Measurements from ENCODE around the gene DNAJC10.

DNAJC10 gene

GRCh38 chr2:182754231-182754630 lies 38.2 kb downstream of the DNAJC10 start:
- Histone ChIP-seq H3K4me3 (ENCODE audit: low read length) (no peak overlapping the region), H3K4me2 (ENCODE audit: low read depth, low read length) (no peak overlapping the region), H3K27me3 (replicated peaks; ENCODE audit: insufficient read depth, low read length) (no peaks in the 10 kb centered on the region), H3K9me3 (replicated peaks; ENCODE audit: insufficient read depth, low read length) (no peaks in the 10 kb centered on the region), H3K9me2 (replicated peaks; ENCODE audit: insufficient read depth, low read length) (no peaks in the 10 kb centered on the region), H3F3A (ENCODE audit: insufficient read depth, low read length) (peaks cover 5% of the 10 kb centered on the region; the same call in 1 of the 2 replicates), H3K4me1 (ENCODE audit: low read length) (no peaks in the 10 kb centered on the region), H3K9ac (ENCODE audit: low read length) (no peak overlapping the region), H2AFZ (ENCODE audit: low read length) (no peak overlapping the region), H3K79me2 (ENCODE audit: low read length) (no peaks in the 10 kb centered on the region), H3K36me3 (replicated peaks; ENCODE audit: insufficient read depth, low read length) (peaks cover 19% of the 10 kb centered on the region; the same call in 1 of the 2 replicates), H4K20me1 (ENCODE audit: insufficient read depth, low read length) (no peaks in the 10 kb centered on the region), H3K27ac (ENCODE audit: low read length) (no peak overlapping the region)
- no peak for TF ChIP-seq EZH2 (optimal IDR thresholded peaks at IDR 0.05; ENCODE audit: low read depth, low read length)
- no peak for TF ChIP-seq EZH2phosphoT487 (IDR thresholded peaks at IDR 0.05; ENCODE audit: low read length)
- no peak for TF ChIP-seq CTCF (IDR thresholded peaks at IDR 0.05; ENCODE audit: low read length)
- DNase-seq: no peak

GRCh38 chr2:182758379-182758778 lies 42.3 kb downstream of the DNAJC10 start:
- Histone ChIP-seq H3K9me2 (replicated peaks; ENCODE audit: insufficient read depth, low read length) (no peaks in the 10 kb centered on the region), H3K9ac (ENCODE audit: low read length) (no peak overlapping the region), H3K27me3 (replicated peaks; ENCODE audit: insufficient read depth, low read length) (no peaks in the 10 kb centered on the region), H3K4me2 (ENCODE audit: low read depth, low read length) (no peak overlapping the region), H3K9me3 (replicated peaks; ENCODE audit: insufficient read depth, low read length) (no peaks in the 10 kb centered on the region), H3K27ac (ENCODE audit: low read length) (no peak overlapping the region), H3F3A (ENCODE audit: insufficient read depth, low read length) (peaks cover 5% of the 10 kb centered on the region; the same call in 1 of the 2 replicates), H3K4me3 (ENCODE audit: low read length) (no peak overlapping the region), H3K79me2 (ENCODE audit: low read length) (no peaks in the 10 kb centered on the region), H2AFZ (ENCODE audit: low read length) (no peak overlapping the region), H3K36me3 (replicated peaks; ENCODE audit: insufficient read depth, low read length) (peaks cover 31% of the 10 kb centered on the region), H3K4me1 (ENCODE audit: low read length) (no peaks in the 10 kb centered on the region), H4K20me1 (ENCODE audit: insufficient read depth, low read length) (no peaks in the 10 kb centered on the region)
- TF ChIP-seq EZH2 (optimal IDR thresholded peaks at IDR 0.05; ENCODE audit: low read depth, low read length) (no peak), CTCF (IDR thresholded peaks at IDR 0.05; ENCODE audit: low read length) (no peak), EZH2phosphoT487 (IDR thresholded peaks at IDR 0.05; ENCODE audit: low read length) (no peak)
- no peak for DNase-seq

- Histone ChIP-seq H3K4me1 (ENCODE audit: low read length) (no peaks in the 10 kb centered on the region), H3K79me2 (ENCODE audit: low read length) (no peaks in the 10 kb centered on the region), H3K4me2 (ENCODE audit: low read depth, low read length) (no peak overlapping the region), H3K9me2 (replicated peaks; ENCODE audit: insufficient read depth, low read length) (no peaks in the 10 kb centered on the region), H3K36me3 (replicated peaks; ENCODE audit: insufficient read depth, low read length) (peaks cover 35% of the 10 kb centered on the region), H3K27ac (ENCODE audit: low read length) (no peak overlapping the region), H2AFZ (ENCODE audit: low read length) (no peak overlapping the region), H4K20me1 (ENCODE audit: insufficient read depth, low read length) (no peaks in the 10 kb centered on the region; the same call in 1 of the 2 replicates), H3K9me3 (replicated peaks; ENCODE audit: insufficient read depth, low read length) (no peaks in the 10 kb centered on the region), H3K4me3 (ENCODE audit: low read length) (no peak overlapping the region), H3K9ac (ENCODE audit: low read length) (no peak overlapping the region), H3F3A (ENCODE audit: insufficient read depth, low read length) (peaks cover 5% of the 10 kb centered on the region; the same call in 1 of the 2 replicates), H3K27me3 (replicated peaks; ENCODE audit: insufficient read depth, low read length) (no peaks in the 10 kb centered on the region)
- no peak for DNase-seq
- TF ChIP-seq CTCF (IDR thresholded peaks at IDR 0.05; ENCODE audit: low read length) (no peak), EZH2 (optimal IDR thresholded peaks at IDR 0.05; ENCODE audit: low read depth, low read length) (no peak), EZH2phosphoT487 (IDR thresholded peaks at IDR 0.05; ENCODE audit: low read length) (no peak)
Observed at GRCh38 chr2:182761903-182762302, 45.8 kb downstream of the DNAJC10 start.
